ENCODE measurements around the gene CEND1.
A peak's percentile ranks its signal among the peaks of the same experiment; 100 is the strongest.

The CEND1 gene

GRCh38 chr11:777288-778255, 12.3 kb downstream of the CEND1 start, which contains the start of gene GATD1:
GATD1 (minus strand) TSS chr11:777487; CDS start chr11:777462, 25 bp downstream.
- peak; percentile 97 for DNase-seq

GRCh38 chr11:776561-777287, 13.2 kb downstream of the CEND1 start:
- no peak for DNase-seq

- DNase-seq: no peak
These were observed 13.7 kb downstream of the CEND1 start for GRCh38 chr11:776263-776560.

- DNase-seq: no peak
These were observed 14.9 kb downstream of the CEND1 start for GRCh38 chr11:774873-775592.

GRCh38 chr11:773830-774229, 16.1 kb downstream of the CEND1 start:
- DNase-seq: no peak

- no peak for DNase-seq
These were observed 16.5 kb downstream of the CEND1 start for GRCh38 chr11:773425-773824.

GRCh38 chr11:772429-773390, 17.2 kb downstream of the CEND1 start:
- no peak for DNase-seq

- DNase-seq: no peak
These were observed 18.2 kb downstream of the CEND1 start for GRCh38 chr11:771617-772204.

- no peak for DNase-seq
These were observed 19.0 kb downstream of the CEND1 start for GRCh38 chr11:770642-771616.

GRCh38 chr11:769887-770641, 19.8 kb downstream of the CEND1 start:
- DNase-seq: no peak

GRCh38 chr11:767238-767637, 22.7 kb downstream of the CEND1 start:
- DNase-seq: no peak

GRCh38 chr11:766936-767210, 23.0 kb downstream of the CEND1 start:
- DNase-seq: no peak

- DNase-seq: no peak
These were observed 23.6 kb downstream of the CEND1 start for GRCh38 chr11:766106-766935.

- no peak for DNase-seq
These were observed 24.1 kb downstream of the CEND1 start for GRCh38 chr11:765802-766091.

- DNase-seq: peak; percentile 73
These were observed 24.7 kb downstream of the CEND1 start for GRCh38 chr11:765025-765801.

GRCh38 chr11:764322-765024, 25.4 kb downstream of the CEND1 start:
- no peak for DNase-seq

- DNase-seq: no peak
These were observed 26.2 kb downstream of the CEND1 start for GRCh38 chr11:763549-764321.

Data from activated CD4-positive, alpha-beta T cell treated with anti-CD3 and anti-CD28 coated beads, Interleukin-2, Interleukin-6, amounts not matched to agents 100 ng/mL and 50 ng/mL, durations not matched to agents 16 hours and 8 hours (primary cell).